ENCODE measurements around the gene RSPH10B2. TPM values are rescaled to one million over a fixed set of nuclear protein-coding genes. Genes with fewer than 3 reads are reported as not detected.
A peak's percentile ranks its signal among the peaks of the same experiment; 100 is the strongest.
"Not testable (repeated sequence)": the region's sequence is repeated elsewhere in the genome, so short reads cannot be mapped to it uniquely, and the experiment has no call there.

Gene RSPH10B2
- under 1 TPM in 2 of 6 donors, not detected in 4; 0.06 to 0.37 TPM for total RNA-seq
- not detected for polyA plus RNA-seq

GRCh38 chr7:6753964-6754363 lies at the start of gene RSPH10B2:
TSS of gene RSPH10B2 (plus strand) at chr7:6754103. CDS start at chr7:6757678, 3,575 bp downstream.
- intact Hi-C loops (cut with DNase I); H3K4me1 ChIP-seq; H3K4me3 ChIP-seq; FAIRE-seq; H3K27me3 ChIP-seq; H3K9me3 ChIP-seq; H3K27ac ChIP-seq; H3K36me3 ChIP-seq: not testable (repeated sequence)
- WGBS, 2 donors = 27% methylated on average over 3 to 23 of the region's 38 CpGs
- ATAC-seq = peak in 3 of 4 donors; percentile 59 to 73 (median 65)
- DNase-seq = peak in 1 of 6 donors; percentile 64

GRCh38 chr7:6705959-6706665 lies 47.8 kb upstream of the RSPH10B2 start:
- TF ChIP-seq CTCF (IDR thresholded peaks at IDR 0.05) = no peak
- WGBS, 2 donors = 1% methylated on average over 44 to 47 of the region's 47 CpGs
- H3K9me3 ChIP-seq = no peaks in the 10 kb centered on the region
- peaks cover 0 to 3% (median 0%) of the 10 kb centered on the region in 4 donors for H3K27me3 ChIP-seq
- H3K4me1 ChIP-seq = peaks cover 3 to 9% (median 4%) of the 10 kb centered on the region in 3 donors
- intact Hi-C loops (cut with DNase I) = no loop called here
- DNase-seq (peak; percentile 25 to 81 (median 41)), FAIRE-seq (no peak), ATAC-seq (peak; percentile 18 to 56 (median 38))
- peak overlapping the region; percentile 57 to 81 (median 66) for H3K27ac ChIP-seq
- peaks cover 0 to 11% (median 7%) of the 10 kb centered on the region in 3 donors for H3K36me3 ChIP-seq
- H3K4me3 ChIP-seq = peak overlapping the region; percentile 78 to 98 (median 84)

GRCh38 chr7:6706666-6707407 lies 47.1 kb upstream of the RSPH10B2 start, which contains the start of gene ZNF12:
TSS of gene ZNF12 (minus strand) at chr7:6706947. CDS start at chr7:6705173, 1,774 bp downstream.
- no peak for FAIRE-seq
- H3K27me3 ChIP-seq = peaks cover 0 to 3% (median 0%) of the 10 kb centered on the region in 4 donors
- no peak for TF ChIP-seq CTCF (IDR thresholded peaks at IDR 0.05)
- 1 to 2% methylated on average over 44 to 65 of the region's 65 CpGs for WGBS, 2 donors
- H3K4me1 ChIP-seq = peaks cover 3 to 9% (median 4%) of the 10 kb centered on the region in 3 donors
- no peaks in the 10 kb centered on the region for H3K9me3 ChIP-seq
- peaks cover 0 to 7% (median 7%) of the 10 kb centered on the region in 3 donors for H3K36me3 ChIP-seq
- H3K4me3 ChIP-seq = peak within 1 kb of the TSS; percentile 78 to 98 (median 84)
- peak; percentile 95 to 100 (median 96) for DNase-seq
- peak; percentile 98 to 100 (median 100) for ATAC-seq
- intact Hi-C loops (cut with DNase I) = no loop called here
- peak within 1 kb of the TSS; percentile 57 to 81 (median 66) for H3K27ac ChIP-seq

GRCh38 chr7:6708304-6708703 lies 45.6 kb upstream of the RSPH10B2 start:
- H3K4me3 ChIP-seq = no peak overlapping the region
- peaks cover 0 to 7% (median 7%) of the 10 kb centered on the region in 3 donors for H3K36me3 ChIP-seq
- no peak overlapping the region for H3K27ac ChIP-seq
- DNase-seq (no peak), FAIRE-seq (no peak), ATAC-seq (no peak)
- no peak for TF ChIP-seq CTCF (IDR thresholded peaks at IDR 0.05)
- peaks cover 0 to 9% (median 4%) of the 10 kb centered on the region in 3 donors for H3K4me1 ChIP-seq
- H3K9me3 ChIP-seq = no peaks in the 10 kb centered on the region
- intact Hi-C loops (cut with DNase I) = no loop called here
- H3K27me3 ChIP-seq = peaks cover 0 to 3% (median 0%) of the 10 kb centered on the region in 4 donors
- WGBS, 2 donors = 80 to 85% methylated on average over 3 of the region's 3 CpGs

GRCh38 chr7:6709808-6710207 lies 44.1 kb upstream of the RSPH10B2 start:
- Histone ChIP-seq H3K36me3 (no peaks in the 10 kb centered on the region), H3K27ac (no peak overlapping the region), H3K9me3 (no peaks in the 10 kb centered on the region), H3K4me3 (no peak overlapping the region), H3K4me1 (peaks cover 0 to 9% (median 4%) of the 10 kb centered on the region in 3 donors), H3K27me3 (peaks cover 0 to 3% (median 0%) of the 10 kb centered on the region in 4 donors)
- intact Hi-C loops (cut with DNase I) = no loop called here
- no peak for TF ChIP-seq CTCF (IDR thresholded peaks at IDR 0.05)
- DNase-seq (no peak), ATAC-seq (no peak), FAIRE-seq (no peak)
- 70 to 72% methylated on average over 6 of the region's 6 CpGs for WGBS, 2 donors
